ENCODE measurements around the gene TCTN1.
"Not testable (repeated sequence)": the region's sequence is repeated elsewhere in the genome, so short reads cannot be mapped to it uniquely, and the experiment has no call there.

The TCTN1 gene

DNA sequence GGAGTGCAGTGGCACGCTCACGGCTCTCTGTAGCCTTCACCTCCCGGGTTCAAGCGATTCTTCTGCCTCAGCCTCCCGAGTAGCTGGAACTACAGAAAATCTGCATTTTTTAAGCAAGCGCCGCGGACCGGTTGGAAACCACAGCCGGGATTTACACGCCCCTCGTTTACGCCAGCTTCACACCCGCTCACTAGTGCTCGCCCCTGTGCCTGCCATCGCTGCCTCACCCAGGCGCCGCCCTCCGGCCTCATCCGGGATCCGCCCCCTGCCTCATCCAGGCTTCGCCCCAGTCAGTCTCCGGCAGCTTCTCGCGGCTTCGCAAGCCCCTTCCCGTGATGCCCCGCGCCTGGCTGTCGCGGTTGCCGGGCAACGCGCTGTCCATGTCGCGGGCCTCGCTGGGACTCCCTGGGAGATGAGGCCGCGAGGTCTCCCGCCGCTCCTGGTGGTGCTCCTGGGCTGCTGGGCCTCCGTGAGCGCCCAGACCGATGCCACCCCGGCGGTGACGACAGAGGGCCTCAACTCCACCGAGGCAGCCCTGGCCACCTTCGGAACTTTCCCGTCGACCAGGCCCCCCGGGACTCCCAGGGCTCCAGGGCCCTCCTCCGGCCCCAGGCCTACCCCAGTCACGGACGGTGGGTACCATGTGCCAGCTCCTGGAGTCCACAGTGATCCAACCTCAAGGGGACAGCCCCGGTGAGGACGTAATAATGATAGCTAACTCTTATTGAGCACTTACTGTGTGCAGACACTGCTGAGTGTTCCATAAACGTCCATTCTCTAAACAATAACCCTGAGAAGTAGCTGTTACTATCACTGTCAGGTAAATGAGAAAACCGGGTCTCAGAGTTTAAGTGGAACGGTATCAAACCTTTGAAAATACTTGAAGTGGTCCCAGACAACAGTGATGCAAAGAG is at the start of gene TCTN1:
Gene TCTN1 (plus strand): TSS at position 359 of the 914 bp plus-strand sequence. CDS start 54 bp downstream, at position 413.
- peak; percentile 90 for DNase-seq

DNA sequence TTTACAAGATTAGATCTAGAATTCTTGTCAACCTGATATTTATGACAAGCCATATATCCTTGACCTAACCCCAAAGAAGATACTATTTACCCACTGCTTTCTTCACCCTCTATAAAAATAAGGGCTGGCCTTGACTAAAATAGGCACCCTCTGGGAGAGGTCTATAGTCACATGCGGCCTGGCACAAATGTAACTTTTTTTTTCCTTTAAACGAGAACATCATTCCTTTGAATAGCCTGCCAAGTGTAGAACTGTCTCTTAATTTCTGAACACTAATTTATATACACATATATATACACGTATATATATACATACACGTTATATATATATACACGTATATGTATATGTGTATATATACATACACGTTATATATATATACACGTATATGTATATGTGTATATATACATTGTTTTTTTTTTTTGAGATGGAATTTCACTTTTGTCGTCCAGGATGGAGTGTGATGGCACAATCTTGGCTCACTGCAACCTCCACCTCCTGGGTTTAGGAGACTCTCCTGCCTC is 49.4 kb upstream of the TCTN1 start:
- no peak for DNase-seq

GRCh38 chr12:110565894-110566871 is 47.7 kb upstream of the TCTN1 start:
- no peak for DNase-seq

- DNase-seq, result no peak
These were observed 46.9 kb upstream of the TCTN1 start for GRCh38 chr12:110566993-110567392.

- no peak for DNase-seq
These were observed 45.2 kb upstream of the TCTN1 start for GRCh38 chr12:110568752-110569151.

GRCh38 chr12:110569838-110570237 is 44.1 kb upstream of the TCTN1 start:
- DNase-seq, result not testable (repeated sequence)

DNA sequence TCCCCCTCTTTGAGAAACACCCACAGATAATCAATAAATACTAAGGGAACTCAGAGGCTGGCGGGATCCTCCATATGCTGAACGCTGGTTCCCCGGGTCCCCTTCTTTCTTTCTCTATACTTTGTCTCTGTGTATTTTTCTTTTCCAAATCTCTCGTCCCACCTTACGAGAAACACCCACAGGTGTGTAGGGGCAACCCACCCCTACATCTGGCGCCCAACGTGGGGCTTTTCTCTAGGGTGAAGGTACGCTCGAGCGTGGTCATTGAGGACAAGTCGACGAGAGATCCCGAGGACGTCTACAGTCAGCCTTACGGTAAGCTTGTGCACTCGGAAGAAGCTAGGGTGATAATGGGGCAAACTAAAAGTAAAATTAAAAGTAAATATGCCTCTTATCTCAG is 43.1 kb upstream of the TCTN1 start:
- not testable (repeated sequence) for DNase-seq

- no peak for DNase-seq
These were observed 39.9 kb upstream of the TCTN1 start for GRCh38 chr12:110574044-110574443.

DNA sequence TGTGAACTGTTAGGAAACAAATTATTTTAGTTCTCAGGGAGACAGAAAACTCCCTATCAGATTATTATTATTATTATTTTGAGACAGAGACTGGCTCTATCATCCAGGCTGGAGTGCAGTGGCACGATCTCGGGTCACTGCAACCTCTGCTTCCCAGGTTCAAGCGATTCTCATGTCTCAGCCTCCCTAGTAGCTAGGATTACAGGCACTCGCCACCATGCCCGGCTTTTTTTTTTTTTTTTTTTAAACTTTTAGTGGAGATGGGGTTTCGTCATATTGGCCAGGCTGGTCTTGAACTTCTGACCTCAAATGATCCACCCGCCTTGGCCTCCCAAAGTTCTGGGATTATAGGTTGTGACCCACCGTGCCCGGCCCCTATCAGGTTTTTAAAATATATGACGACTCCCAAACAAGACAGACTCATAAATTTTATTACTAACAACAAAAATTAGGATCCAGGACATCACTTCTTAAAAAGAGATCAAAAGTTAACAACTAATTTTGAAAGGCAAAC is 39.2 kb upstream of the TCTN1 start:
- not testable (repeated sequence) for DNase-seq

DNA sequence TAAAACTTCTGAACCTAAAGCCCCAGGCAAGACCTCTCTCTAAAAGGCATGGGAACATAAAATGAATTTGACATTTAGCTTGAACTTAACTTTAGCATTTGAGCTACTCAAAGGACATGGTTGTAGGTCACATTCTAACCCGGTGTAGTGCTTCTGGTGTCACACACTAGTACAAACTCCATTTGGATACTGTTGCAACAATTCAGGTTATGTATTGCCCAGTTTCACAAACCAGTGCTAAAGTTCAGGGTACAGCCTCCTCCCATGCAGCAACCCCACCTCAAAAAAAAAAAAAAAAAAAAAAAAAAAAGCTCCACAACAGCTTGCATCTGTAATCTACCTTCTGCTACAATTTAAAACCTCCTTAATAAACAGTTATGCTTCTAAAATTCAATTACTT is 38.6 kb upstream of the TCTN1 start:
- DNase-seq, result no peak

DNA sequence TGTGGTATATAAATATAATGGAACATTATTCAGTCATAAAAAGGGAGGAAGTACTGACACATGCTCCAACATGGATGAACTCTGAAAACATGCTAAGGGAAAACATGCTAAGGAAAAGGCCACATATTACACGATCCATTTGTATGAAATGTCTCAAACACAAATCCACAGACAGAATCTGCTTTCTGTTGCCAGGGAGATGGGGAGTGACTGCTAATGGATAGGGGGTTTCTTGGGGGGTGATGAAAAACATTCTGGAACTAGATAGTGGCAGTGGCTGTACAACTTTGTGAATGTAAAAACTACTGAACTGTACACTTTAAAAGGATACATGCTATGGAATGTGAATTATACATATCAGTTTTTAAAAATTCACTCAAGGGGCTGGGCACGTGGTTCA is 37.4 kb upstream of the TCTN1 start:
- no peak for DNase-seq

DNA sequence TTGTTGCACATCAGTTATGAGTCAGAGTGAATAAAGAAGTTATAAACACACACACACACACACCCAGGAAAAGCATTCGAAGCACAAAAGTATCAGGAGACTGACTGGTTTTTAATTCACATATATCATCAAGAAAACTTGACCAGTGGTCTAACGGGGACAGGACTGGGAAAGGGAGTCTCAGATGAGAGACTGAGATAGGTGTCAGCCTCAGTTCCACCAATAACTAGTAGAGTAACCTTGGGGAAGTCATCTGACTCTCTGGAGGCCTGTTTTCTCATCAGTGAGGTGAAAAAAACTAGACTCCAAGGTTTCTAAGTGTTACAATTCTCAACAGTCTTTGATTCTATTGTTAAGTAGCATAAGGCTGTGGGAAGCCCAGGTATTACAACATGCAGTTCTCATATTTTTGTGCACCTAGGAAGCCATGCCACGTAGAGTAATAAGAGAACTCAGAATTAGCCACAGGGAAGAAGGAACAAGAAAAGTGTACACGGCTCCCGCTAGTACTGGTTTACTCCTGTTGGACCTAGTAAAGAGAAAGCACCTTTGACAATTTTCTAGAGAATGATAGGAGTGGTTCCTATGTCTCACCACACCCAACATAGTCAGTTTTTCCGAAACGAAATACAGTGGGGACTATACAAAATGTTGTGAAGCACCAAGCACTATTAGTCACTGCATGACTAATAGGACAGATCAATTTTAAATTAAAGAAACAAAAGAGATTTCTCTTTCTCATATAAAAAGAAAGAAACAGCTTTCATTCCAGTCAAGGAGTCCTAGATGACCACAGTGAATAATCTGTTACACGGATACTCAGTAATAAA is 35.9 kb upstream of the TCTN1 start:
- no peak for DNase-seq

- no peak for DNase-seq
These were observed 35.0 kb upstream of the TCTN1 start for GRCh38 chr12:110578694-110579534.

DNA sequence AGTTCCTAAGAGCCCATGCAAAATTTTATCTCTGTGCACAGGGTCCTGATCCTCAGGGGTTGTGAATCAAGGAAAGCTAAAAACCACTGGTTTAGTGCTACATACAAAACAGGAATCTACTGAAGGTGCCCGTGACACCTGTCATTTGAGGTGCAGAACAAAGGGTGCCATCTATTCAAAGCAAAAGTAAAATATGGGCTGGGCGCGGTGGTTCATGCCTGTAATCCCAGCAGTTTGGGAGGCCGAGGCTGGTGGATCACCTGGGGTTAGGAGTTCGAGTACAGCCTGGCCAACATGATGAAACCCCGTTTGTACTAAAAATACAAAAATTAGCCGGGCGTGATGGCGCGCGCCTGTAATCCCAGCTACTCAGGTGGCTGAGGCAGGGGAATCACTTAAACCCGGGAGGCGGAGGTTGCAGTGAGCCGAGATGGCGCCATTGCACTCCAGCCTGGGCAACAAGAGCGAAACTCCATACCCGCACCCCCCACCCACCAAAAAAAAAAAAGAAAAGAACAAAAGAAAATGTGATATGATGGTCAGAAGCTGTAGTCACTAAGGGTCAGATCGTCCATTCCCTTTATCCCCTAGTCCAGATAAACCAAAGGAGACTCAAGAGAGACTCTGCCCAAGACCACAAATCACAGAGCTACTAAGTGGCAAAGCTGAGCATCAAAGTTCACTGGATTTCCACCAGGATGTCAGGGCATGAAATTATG is 34.2 kb upstream of the TCTN1 start:
- no peak for DNase-seq

- no peak for DNase-seq
These were observed 32.0 kb upstream of the TCTN1 start for GRCh38 chr12:110581931-110582275.

- no peak for DNase-seq
These were observed 31.4 kb upstream of the TCTN1 start for GRCh38 chr12:110582276-110583136.

GRCh38 chr12:110583137-110584059 is 30.5 kb upstream of the TCTN1 start, which contains the start of gene PPTC7:
Gene PPTC7, minus strand, starts transcription at chr12:110583318. Its CDS starts 287 bp downstream, at chr12:110583031.
- peak; percentile 92 for DNase-seq

- no peak for DNase-seq
These were observed 28.6 kb upstream of the TCTN1 start for GRCh38 chr12:110585231-110585799.

Data from NCI-H187 treated with DMSO at 0.1 percent for 48 hours (cell line).